ENCODE measurements around the gene USF3.
A peak's percentile ranks its signal among the peaks of the same experiment; 100 is the strongest.

The USF3 gene

DNA sequence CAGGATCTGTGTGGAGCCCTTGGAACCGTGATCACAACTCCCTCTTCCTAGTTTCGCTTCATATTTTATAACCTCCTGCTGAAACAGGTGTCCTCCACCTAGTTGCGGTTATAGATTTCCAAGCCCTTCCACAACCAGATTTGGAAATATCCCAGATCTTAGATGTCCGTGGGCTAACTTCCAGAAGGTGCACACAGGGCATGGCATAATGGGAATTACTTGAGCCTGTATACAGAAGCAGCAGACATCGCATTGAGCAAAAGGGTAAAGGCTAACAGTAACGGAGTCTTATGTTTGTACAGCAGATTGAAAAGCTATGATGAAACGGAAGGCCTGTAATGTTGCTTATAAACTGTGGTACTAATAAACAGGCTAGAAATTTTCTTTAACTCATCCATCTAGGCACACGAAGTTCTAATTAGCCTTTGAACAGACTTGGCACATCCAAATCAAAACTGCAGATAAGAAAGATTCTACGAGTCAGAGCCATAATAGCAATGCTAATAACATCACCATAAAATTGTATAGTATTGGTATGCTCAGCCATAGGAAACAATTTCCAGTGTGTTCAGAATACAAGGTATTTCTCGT is 1.2 kb upstream of the USF3 start:
- no peak for DNase-seq (ENCODE audit: low read depth, low spot score)

- peak; percentile 100 for DNase-seq (ENCODE audit: low read depth, low spot score)
These were observed 437 bp upstream of the USF3 start for GRCh38 chr3:113696658-113697499.

DNA sequence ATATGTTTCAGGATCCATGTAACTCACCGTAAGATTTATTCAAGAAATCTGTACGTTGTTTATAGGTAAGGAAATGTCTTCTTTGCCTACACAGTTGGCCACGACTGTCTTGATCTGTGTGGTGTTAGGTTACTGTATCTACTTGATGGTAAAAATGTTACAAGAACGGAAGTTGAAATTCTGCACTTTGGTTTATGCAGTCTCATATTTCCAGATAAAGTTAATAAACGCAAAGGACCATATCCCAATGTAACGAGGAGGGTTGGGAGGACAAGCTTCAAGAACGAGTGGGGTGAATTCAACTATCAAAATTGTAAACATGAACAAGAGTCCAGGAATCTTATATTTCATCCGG is 1.0 kb downstream of the USF3 start:
- no peak for DNase-seq (ENCODE audit: low read depth, low spot score)

GRCh38 chr3:113690482-113690881 is 6.0 kb downstream of the USF3 start:
- DNase-seq (ENCODE audit: low read depth, low spot score) = no peak

GRCh38 chr3:113685956-113686721 is 10.3 kb downstream of the USF3 start:
- peak; percentile 24 for DNase-seq (ENCODE audit: low read depth, low spot score)

DNA sequence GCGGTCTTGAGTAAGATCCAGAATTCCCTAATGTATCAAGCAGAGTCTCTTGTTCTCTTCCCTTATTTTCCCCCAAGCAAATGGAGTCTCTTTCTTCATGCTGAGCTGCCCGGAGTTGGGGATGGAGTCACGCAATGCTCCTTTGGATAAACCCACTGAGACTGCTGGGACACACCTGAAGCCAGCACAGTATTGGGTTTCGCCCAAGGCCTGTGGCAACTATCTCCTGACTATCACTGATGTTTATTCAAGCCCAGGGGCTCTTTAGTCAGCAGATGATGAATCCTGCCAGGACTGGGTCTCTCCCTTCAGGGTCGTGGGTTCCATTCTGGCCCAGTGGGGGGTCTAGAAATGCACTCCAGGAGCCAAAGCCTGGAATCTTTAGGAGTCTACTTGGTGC is 11.3 kb downstream of the USF3 start:
- no peak for DNase-seq (ENCODE audit: low read depth, low spot score)

DNA sequence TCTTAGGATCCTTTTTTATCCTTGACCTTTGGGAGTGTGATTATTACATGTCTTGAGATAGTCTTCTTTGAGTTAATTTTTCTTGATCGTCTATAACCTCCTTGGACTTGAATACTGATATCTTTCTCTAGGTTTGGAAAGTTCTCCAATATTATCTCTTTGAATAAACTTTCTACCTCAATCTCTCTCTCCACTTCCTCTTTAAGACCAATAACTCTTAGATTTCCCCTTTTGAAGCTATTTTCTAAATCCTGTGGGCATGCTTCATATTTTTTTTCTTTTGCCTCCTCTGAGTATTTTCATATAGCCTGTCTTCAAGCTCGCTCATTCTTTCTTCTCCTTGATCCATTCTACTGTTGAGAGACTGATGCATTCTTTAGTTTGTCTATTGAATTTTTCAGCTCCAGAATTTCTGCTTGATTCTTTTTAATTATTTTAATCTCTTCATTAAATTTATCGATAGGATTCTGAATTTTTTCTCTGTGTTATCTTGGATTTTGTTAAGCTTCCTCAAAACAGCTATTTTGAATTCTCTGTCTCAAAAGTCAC is 12.1 kb downstream of the USF3 start:
- DNase-seq (ENCODE audit: low read depth, low spot score) = no peak

GRCh38 chr3:113678773-113679172 is 17.7 kb downstream of the USF3 start:
- DNase-seq (ENCODE audit: low read depth, low spot score) = no peak

DNA sequence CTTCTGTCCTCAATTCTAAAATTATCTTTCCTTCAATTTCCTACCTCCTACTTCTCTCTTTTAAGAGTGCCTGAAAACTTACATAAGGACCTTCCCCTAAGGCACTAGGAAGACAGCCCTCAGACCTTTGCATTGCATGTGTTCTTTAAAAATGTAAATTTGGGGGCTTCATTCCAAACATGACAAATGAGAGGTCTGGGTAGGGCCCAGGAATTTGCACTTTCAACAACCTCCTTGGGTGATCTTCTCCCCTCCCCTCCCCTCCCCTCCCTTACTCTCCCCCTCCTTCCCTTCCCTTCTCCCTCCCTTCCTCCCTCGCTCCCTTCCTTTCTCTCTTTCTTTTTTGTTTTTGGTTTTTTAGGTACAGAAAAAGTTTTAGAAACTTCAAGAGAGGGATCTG is 18.7 kb downstream of the USF3 start:
- no peak for DNase-seq (ENCODE audit: low read depth, low spot score)

- no peak for DNase-seq (ENCODE audit: low read depth, low spot score)
These were observed 20.2 kb downstream of the USF3 start for GRCh38 chr3:113676261-113676660.

GRCh38 chr3:113673593-113673992 is 22.8 kb downstream of the USF3 start:
- no peak for DNase-seq (ENCODE audit: low read depth, low spot score)

GRCh38 chr3:113668015-113668414 is 28.4 kb downstream of the USF3 start:
- DNase-seq (ENCODE audit: low read depth, low spot score) = peak; percentile 1

DNA sequence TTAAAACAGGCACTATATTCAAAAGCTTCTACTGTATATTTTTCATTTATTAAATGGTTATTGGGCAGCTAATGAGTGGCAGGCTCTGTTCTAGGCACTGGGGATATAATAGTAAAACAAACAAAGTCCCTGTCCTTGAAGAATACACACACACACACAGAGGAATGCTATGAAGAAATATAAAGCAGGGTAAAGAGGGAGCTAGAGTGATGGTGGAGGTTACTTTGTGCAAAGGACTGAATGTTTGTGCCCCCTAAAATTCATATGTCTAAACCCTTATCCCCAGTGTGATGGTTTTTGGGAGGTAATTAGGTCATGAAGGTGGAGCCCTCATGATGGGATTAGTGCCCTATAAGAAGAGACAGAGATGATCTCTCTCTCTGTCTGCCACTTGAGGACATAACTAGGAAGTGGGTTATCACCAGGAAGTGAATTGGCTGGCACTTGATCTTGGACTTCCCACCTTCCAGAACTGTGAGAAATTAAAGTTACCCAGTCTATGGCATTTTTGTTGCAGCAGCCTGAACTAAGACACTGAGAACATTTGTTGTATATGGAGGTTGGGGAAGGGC is 31.8 kb downstream of the USF3 start:
- no peak for DNase-seq (ENCODE audit: low read depth, low spot score)

GRCh38 chr3:113663761-113664160 is 32.7 kb downstream of the USF3 start:
- DNase-seq (ENCODE audit: low read depth, low spot score) = no peak

DNA sequence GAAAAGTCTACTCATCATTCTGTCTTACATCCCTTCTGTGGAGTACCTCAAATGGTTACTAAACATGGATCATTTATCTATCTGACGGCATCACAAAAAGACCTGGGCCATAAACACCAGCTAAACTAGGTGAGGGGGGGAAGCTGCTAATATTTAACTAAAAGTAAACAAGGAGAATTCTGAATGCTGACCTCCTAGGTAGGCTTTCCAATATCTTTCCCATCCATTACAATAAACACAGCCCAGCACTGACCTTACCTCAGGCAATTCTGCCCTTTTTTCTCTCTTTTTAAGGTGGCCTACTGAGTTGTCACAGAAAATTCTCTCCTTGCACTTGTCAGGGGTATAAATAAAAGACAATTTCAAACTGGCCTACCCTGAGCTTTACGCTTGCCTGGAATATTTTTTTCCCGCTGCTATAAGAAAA is 33.1 kb downstream of the USF3 start:
- no peak for DNase-seq (ENCODE audit: low read depth, low spot score)

- DNase-seq (ENCODE audit: low read depth, low spot score) = no peak
These were observed 33.6 kb downstream of the USF3 start for GRCh38 chr3:113662824-113663223.

DNA sequence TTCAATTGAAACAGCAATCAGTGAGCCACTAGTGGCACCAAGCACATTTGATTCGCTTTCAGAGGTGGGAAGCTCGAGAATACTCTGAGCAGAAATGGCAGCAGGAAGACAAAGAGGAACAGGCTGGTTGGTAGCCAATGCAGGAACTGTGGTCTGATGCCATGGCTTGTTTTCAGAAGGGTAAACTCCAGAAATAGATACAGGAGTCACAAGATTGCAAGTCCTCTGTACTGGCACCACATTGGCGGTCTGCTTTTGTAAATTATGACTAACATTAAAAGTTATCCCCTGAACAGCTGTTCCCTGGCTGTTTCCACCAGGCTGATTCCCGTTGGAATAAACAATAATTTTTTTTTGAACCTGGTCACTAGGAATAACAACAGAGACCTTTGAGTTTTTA is 35.5 kb downstream of the USF3 start:
- no peak for DNase-seq (ENCODE audit: low read depth, low spot score)

GRCh38 chr3:113660458-113660857 is 36.0 kb downstream of the USF3 start:
- no peak for DNase-seq (ENCODE audit: low read depth, low spot score)

GRCh38 chr3:113659996-113660395 is 36.4 kb downstream of the USF3 start:
- no peak for DNase-seq (ENCODE audit: low read depth, low spot score)

DNA sequence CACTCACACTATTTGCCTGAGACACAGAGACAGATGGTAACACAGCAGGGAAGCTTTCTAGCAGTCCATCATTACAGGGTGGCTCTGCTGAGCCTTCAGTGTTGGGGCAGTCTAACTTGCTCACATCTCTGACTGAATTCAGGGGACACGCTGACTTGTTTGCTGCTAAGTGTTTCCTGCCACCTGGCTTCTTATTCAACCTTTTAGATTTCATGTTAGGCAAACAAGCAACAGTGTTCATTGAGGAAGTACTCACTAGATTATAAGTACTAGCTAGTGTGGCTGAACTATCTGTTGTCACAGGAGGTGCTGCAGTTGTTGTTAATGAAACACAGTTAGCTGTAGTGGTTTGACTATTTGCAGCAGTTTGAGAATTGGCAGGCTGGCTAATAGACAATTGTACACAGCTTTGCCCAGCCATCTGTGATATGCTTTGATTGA is 37.3 kb downstream of the USF3 start:
- no peak for DNase-seq (ENCODE audit: low read depth, low spot score)

DNA sequence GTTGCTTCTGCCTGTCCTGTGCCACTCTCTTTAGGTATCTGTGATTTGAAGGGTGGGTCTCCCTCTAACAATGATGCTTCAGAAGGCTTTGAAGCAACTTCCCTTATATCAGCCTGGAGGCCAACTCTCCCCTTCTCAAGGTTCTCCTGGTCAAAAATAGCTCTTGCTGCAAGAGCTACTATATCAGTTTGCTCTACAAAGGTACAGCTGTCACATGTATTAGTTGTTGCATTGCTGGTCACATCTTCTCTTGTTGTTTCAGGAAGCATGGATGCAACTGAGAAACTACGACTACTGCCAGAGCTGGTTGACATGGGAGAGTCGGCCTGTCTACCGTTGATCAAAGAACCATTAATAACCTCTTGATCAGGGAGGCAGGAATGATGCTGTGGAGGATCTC is 38.3 kb downstream of the USF3 start:
- DNase-seq (ENCODE audit: low read depth, low spot score) = no peak

DNA sequence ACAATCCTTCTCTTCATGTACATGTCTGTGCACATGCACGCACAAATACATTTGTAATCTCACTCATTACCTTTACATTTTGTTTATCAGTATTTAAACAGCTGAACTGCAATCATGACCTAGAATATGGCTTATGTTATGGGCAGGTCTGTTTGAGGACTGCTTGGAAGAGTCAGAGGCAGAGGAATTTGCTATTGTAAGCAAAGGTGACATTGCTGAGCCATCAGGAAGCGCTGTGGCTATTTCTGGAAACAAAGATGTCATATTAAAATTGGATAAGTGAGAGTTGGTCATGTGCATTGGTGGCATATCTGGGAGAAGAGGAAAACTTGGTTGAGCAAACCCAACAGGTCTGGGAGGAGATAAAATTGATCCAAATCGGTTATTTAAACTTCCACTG is 41.6 kb downstream of the USF3 start:
- DNase-seq (ENCODE audit: low read depth, low spot score) = no peak
